HS-27A (cell line): ENCODE data around the gene IL10.
"Not testable (repeated sequence)": the region's sequence is repeated elsewhere in the genome, so short reads cannot be mapped to it uniquely, and the experiment has no call there.

Experiments
- DNase-seq: peaks from one replicate; pipeline ENCODE4 v3.0.0-alpha.2; 2012; ENCODE audit warnings: low read depth, missing footprints

IL10 gene

DNA sequence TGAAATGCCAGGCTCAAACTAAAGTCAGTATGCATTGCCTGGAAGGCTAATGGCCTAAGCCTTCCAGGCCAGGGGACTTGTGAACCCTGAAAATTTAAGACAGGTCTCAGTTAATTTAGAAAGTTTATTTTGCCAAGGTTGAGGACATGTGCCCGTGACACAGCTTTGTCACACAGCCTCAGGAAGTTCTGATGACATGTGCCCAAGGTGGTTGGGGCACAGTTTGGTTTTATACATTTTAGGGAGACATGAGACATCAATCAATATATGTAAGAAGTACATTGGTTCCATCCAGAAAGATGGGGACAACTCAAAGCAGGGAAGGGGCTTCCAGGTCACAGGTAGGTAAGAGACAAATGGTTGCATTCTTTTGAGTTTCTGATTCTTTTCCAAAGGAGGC lies 6.5 kb downstream of the IL10 start:
- not testable (repeated sequence) for DNase-seq

DNA sequence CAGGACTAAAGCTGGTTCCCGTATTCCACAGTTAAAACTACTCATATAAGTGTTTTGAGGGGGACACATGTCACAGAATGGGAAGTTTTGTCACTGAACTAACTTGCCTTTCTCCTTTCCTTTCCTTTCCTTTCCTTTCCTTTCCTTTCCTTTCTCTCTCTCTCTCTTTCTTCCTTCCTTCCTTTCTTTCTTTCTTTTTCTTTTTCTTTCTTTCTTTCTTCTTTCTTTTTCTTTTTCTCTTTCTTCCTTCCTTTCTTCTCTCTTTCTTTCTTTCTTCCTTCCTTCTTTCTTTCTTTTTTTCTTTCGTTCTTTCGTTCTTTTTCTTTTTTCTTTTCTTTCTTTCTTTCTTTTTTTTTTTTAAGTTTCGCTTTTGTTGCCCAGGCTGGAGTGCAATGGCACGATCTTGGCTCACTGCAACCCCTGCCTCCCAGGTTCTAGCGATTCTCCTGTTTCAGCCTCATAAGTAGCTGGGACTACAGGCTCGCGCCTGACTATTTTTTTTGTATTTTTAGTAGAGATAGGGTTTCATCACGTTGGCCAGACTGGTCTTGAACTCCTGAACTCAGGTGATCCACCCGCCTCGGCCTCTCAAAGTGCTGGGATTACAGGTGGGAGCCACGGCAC lies 9.4 kb downstream of the IL10 start:
- not testable (repeated sequence) for DNase-seq

- no peak for DNase-seq
Measured at GRCh38 chr1:206761159-206761768, 11.0 kb downstream of the IL10 start.

DNA sequence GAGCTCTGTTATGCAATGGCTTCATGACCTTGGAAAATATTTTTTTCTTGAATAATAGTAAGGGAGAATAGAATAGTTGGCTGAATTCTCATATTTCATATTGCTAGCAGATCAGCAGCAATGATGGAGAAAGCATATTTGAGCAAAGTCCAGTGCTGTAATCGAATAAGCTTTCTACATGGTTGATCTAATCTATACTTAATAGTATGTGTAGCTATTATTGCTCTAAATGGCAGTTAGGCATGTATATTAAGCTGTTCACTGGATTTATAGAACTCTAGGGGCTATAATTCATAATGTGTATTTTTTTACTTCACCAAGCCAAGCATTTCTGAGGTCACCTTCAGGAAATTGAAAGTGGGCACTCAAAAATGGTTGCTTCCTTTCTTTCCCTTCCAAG lies 11.7 kb downstream of the IL10 start:
- DNase-seq, result no peak

GRCh38 chr1:206757524-206758266 lies 14.6 kb downstream of the IL10 start:
- no peak for DNase-seq

- DNase-seq, result no peak
Measured at GRCh38 chr1:206754011-206754410, 18.3 kb downstream of the IL10 start.

DNA sequence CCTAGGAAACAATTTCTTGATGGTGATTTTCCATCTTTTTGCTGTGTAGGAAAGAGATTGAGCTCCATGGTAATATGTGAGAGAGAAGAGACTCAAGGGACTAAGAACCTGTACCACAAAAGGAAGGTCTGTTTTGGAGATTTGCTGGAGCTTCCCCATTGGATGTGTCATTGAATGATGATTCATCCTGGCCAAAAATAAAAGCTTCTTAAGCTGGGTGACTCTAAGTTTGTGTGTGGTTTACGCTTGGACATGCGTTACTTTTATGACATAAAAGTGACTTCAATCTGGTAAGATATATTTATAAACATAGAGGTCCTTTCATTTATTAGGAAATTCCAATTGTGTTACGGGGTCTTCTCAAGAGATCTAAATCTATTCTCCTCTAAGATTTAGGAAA lies 19.2 kb downstream of the IL10 start:
- DNase-seq, result no peak

DNA sequence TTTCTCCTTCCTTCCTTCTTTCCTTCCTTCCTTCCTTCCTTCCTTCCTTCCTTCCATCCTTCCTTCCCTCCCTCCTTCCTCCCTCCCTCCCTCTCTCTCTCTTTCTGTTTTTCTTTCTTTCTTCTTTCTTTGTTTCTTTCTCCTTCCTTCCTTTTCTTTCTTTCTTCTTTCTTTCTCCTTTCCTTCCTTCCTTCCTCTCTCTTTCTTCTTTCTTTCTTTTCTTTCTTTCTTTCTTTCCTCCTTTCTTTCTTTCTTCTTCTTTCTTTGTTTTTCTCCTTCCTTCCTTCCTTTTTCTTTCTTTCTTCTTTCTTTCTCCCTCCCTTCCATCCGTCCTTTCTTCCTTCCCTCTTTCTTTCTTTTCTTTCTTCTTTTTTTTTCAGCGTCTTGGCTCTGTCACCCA lies 19.8 kb downstream of the IL10 start:
- DNase-seq, result no peak

DNA sequence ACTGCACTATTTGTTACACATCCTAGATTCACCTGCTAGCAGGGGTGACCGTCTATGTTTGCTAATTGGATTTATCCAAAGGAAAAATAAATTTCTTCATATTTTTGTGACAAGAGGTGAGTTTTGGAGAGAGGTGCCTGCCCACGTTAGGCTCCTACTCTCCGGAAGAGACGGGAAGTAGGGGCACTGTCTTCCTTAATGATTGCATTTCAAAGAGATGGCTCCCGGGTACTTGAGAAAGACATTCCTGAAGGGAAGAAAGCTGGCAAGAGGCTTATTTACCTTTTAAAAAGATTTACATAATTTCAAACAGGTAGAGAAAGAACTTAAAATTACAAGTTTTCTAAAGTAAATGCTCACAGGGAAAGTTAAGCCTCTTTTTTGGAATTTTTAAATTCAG lies 20.4 kb downstream of the IL10 start:
- DNase-seq, result no peak

- no peak for DNase-seq
Measured at GRCh38 chr1:206748348-206749030, 23.8 kb downstream of the IL10 start.

- no peak for DNase-seq
Measured at GRCh38 chr1:206745301-206745700, 27.0 kb downstream of the IL10 start.

DNA sequence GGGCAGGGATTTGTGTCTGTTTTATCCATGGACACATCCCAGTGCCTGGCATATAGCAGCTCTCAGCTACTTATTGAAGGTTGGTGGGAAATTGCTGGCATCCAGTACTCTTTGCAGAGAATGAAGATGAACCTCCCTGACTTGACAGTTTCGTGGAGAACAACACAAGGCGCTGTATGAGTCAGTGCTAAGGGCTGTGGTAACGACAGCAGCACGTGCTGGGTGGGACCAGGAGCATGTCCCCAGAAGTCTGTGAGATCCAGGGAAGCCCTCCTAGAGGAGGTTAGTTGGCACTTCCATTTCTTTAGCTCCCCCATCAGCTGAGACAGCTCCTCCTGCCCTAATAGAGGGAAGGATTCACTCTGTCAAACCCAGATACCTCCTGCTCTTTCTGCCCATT lies 27.6 kb downstream of the IL10 start:
- no peak for DNase-seq

DNA sequence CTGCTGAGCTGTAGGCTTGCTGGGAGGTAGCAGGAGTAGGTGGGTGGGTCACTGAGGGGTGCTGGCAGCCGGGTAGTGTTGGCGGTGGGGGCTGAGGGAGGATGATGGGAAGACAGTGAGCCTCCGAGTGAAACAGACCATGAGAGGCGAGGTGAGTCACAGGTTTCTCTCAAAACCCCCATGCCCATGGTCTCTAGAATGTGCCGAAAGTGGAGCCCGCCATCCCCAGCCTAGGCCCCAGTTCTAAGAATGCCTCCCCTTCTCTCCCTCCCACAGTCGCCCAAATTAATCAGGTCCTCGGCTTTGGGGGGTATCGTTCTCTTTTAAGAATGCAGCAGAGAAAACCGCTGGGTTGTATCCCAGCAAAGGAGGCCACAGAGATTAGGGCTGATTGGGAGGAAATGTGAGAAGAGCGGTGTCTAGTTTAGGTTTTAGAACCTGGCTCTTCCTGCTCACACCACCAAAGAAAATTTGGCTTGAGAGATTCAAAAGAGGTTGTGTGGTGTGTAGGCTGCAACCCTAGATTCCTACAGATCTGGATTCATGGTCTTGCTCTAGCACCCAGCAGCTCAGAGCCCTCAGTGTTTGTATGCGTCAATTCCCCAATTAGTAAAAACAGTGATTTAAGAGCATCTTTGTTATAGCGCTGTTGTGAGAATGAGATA lies 29.4 kb downstream of the IL10 start:
- DNase-seq, result no peak

DNA sequence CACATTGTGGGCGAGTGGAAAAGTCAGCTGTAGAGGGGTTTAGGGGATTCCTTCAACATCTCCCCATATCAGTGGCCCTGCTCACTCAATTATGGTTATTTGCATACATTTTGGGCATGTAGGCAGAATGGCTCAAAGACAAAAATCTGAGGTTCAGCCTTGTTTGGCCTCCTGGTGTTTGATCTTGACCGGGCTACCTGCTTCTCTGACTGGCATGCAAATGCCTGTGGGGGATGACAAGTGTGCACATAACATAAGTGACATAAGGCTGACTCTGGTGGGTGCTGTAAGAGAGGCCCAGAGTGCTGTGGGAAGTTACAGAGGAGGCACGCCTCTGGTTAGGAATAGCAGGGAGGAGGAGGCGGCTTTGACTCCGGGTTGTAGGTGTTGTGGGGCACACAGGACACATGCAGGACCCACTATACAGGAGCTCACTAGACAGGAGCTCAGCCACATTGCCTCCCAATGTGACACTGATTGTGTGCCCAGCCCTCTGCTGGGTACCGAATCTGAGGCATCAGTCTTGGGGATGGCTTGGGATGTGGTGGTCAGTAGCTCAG lies 31.1 kb downstream of the IL10 start:
- DNase-seq, result no peak

GRCh38 chr1:206739411-206740076 lies 32.8 kb downstream of the IL10 start:
- no peak for DNase-seq

DNA sequence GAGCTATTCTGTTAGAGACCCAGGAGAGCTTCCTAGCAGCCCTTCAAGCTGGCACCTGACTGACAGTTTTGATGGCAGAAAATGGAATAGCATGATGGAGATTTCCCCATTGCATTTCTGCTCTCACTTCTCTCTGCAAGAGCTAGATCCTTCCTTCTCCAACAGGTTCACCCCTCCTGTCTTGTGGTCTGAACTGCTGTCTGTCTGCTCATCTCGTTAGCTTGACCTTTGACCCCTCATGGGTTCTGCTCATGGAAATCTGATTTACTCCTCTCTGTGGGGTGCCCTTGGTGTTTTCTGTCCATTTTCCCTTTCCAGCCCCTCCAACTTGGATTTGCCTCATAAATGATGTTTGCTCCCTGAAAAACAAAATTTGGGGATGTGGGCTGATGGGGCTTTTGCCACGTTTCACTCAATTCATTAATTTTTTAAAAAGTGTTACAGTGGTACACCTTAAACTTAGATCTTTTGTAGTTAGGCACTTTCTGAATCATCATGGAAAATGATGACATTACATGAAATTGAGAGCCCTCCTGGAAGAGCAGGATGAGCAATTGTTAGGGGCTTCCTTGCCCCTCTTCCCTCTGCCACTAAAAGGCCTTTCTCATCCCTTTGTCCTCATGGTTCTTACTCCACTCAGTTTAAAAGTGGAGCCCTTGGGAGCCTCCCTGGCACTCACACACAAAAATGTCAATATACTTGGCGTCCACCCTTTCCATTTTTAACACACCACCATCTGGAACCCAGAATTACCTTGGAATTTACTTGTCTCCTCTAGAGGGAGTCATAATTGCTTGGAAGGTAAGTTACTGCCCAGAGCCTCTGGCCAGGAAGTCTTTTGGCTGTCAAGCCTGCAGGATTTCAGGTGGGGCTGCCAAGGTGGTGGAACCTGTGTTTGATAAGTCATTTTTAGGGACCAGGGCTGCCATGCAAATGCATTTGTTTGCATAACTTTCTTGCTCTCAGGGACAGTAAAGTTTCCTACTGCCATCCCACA lies 33.6 kb downstream of the IL10 start:
- no peak for DNase-seq

DNA sequence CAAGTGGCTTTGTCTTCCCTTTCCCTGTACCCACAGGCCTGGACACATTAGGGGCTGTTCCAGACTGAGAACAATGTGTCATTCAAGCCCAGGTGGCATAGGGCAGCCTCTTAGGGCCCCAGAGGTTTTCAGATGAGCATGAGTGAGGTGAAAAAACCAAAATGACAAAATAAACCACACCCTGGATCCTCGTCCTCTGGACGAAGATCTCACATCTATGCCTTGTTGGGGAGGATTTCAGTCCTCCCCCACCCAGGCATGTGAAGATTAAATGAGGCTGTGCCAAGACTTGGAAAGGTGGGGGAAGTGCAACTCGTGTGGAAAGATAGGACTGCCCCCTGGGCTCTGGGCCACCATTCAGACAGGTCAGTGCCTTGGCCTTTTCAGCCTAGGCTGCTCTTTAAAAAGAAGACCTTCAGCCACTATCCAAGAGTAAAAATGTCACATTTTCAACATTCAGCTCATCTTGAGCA lies 34.5 kb downstream of the IL10 start:
- DNase-seq, result no peak

GRCh38 chr1:206736878-206737728 lies 35.2 kb downstream of the IL10 start:
- DNase-seq, result no peak

DNA sequence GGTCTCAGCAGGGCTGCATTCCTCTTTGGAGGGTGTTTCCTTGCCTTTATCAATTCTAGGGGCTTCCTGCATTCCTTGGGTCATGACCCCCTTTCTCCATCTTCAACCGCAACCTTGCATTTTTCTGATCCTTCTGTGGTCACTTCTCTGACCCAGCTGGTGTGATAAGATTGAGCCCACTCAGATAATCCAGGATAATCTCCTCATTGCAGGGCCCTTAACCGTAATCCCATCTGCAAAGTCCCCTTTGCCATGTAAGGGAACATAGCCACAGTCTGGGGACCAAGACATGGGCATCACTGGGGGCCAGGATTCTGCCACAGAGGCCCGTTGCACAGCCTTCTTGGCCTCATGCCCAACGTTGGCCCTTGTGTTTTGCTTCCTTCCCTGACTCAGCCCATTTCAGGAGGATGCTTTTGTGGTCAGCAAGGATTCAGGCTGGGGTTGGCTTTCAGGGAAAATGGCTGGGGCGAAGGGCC lies 36.7 kb downstream of the IL10 start:
- DNase-seq, result peak; percentile 51
